K562 (cell line): ENCODE measurements around the gene INSR. TPM values are rescaled to one million over a fixed set of nuclear protein-coding genes. Genes with fewer than 3 reads are reported as not detected.

Source experiments
- ATAC-seq: fragments of 200-7000 bp; cut with Tn5 transposase; 3 replicates; pipeline ENCODE4 v1.9.1; 2020; ENCODE audit warnings: moderate library complexity
- BruUV-seq: library from RNA; stranded (reverse); fragments of 400-500 nt; replicated peaks from 2 replicates; lab custom pipeline; 2021; lab: Mats Ljungman, UMichigan
- CTCF ChIA-PET: fragments of 300-600 bp; formaldehyde crosslinking; extraction: SDS; loops from one replicate; lab custom pipeline; 2021; ENCODE audit warnings: low intra/inter-chr PET ratio; lab: Yijun Ruan, JAX
- POLR2A ChIA-PET: fragments of 300-600, 350-650 bp; sonication (Branson Sonifier 250); formaldehyde crosslinking; extraction: SDS; loops from one replicate; lab custom pipeline; 2021; ENCODE audit warnings: antibody characterized with exemption, inconsistent platforms; lab: Yijun Ruan, JAX
- DNase-seq, 4 experiments: peaks; one replicate each; pipeline versions ENCODE4 v3.0.0 to v3.0.0-alpha.2; 2011 to 2018; ENCODE audit warnings: low spot score in 3 of 4, mixed read lengths in 3 of 4; ENCODE audit errors: extremely low read depth in 1 of 4
- FAIRE-seq: peaks from 2 replicates; lab custom pipeline; 2011; peaks lifted over from hg19 to GRCh38; lab: Jason Lieb, UNC
- H2AFZ ChIP-seq: 2 replicates; pipeline ENCODE4 v1.6.0; 2011; ENCODE audit warnings: low read depth, low read length, control low read depth, inconsistent platforms
- H3K27ac ChIP-seq: fragments of 200-600 bp; 3 replicates; pipeline ENCODE4 v1.8.0; 2011; ENCODE audit warnings: low read depth, mild to moderate bottlenecking, control low read depth, inconsistent platforms, low read length, moderate library complexity, mixed read lengths; ENCODE audit errors: extremely low read depth
- H3K27me3 ChIP-seq, 2 experiments: fragments of 300-600 bp in 1 of 2; 2 replicates in 1 of 2; 3 replicates in 1 of 2; pipeline versions ENCODE4 v1.6.0 to v1.8.0; 2011; ENCODE audit warnings: inconsistent platforms in 2 of 2, low read length in 2 of 2, mild to moderate bottlenecking in 1 of 2, mixed read lengths in 1 of 2, moderate library complexity in 1 of 2; ENCODE audit not compliant: control insufficient read depth in 2 of 2, insufficient read depth in 2 of 2
- H3K36me3 ChIP-seq: fragments of 300-600 bp; 3 replicates; pipeline ENCODE4 v1.8.0; 2011; ENCODE audit warnings: mild to moderate bottlenecking, low read length, inconsistent platforms; ENCODE audit not compliant: control insufficient read depth, insufficient read depth
- H3K4me1 ChIP-seq, 2 experiments: fragments of 200-600 bp in 1 of 2; replicated peaks in 1 of 2; 2 replicates in 1 of 2; 3 replicates in 1 of 2; pipeline versions ENCODE4 v1.5.1 to v1.8.0; 2011; ENCODE audit warnings: inconsistent platforms in 2 of 2, low read length in 2 of 2, mild to moderate bottlenecking in 1 of 2, mixed read lengths in 1 of 2, moderate library complexity in 1 of 2; ENCODE audit not compliant: control insufficient read depth in 2 of 2, insufficient read depth in 2 of 2
- H3K4me2 ChIP-seq: 2 replicates; pipeline ENCODE4 v1.6.1; 2011; ENCODE audit warnings: low read length, control low read depth, inconsistent platforms, mixed read lengths; ENCODE audit not compliant: insufficient read depth
- H3K4me3 ChIP-seq: fragments of 200-600 bp; sonication (generic), shearing (Covaris generic); 2 replicates; pipeline ENCODE4 v1.5.1; 2016; ENCODE audit warnings: control low read depth, inconsistent platforms
- H3K79me2 ChIP-seq: fragments of 200-600 bp; 3 replicates; pipeline ENCODE4 v1.8.0; 2011; ENCODE audit warnings: low read length, inconsistent platforms; ENCODE audit not compliant: control insufficient read depth, insufficient read depth
- H3K9ac ChIP-seq, 2 experiments: 2 replicates each; pipeline versions ENCODE4 v1.6.0 to v1.6.1; 2011; ENCODE audit warnings: low read depth in 2 of 2, low read length in 2 of 2, control low read depth in 1 of 2, inconsistent platforms in 1 of 2, mild to moderate bottlenecking in 1 of 2, mixed read lengths in 1 of 2; ENCODE audit not compliant: insufficient read depth in 1 of 2
- H3K9me1 ChIP-seq: one replicate; pipeline ENCODE4 v1.6.0; 2011; ENCODE audit warnings: inconsistent platforms, mild to moderate bottlenecking, low read length, moderate library complexity; ENCODE audit not compliant: control insufficient read depth, insufficient read depth
- H3K9me3 ChIP-seq: replicated peaks from 2 replicates; pipeline ENCODE4 v1.5.1; 2011; ENCODE audit warnings: low read depth, low read length, inconsistent platforms; ENCODE audit not compliant: control insufficient read depth, insufficient read depth
- H4K20me1 ChIP-seq: replicated peaks from 2 replicates; pipeline ENCODE4 v1.6.1; 2011; ENCODE audit warnings: low read length, inconsistent platforms, mixed read lengths; ENCODE audit not compliant: control insufficient read depth, insufficient read depth
- DLX4 ChIP-seq: fragments of 250-450 bp; sonication (Bioruptor Pico); IDR thresholded peaks from 2 replicates; pipeline ENCODE4 v1.6.1; 2021; ENCODE audit warnings: mild to moderate bottlenecking
- HINFP ChIP-seq: fragments of 450-650 bp; conservative IDR thresholded peaks from 2 replicates; pipeline ENCODE4 v1.6.1; 2016; ENCODE audit warnings: missing genetic modification characterization, low read depth, mild to moderate bottlenecking, control low read depth, missing compliant biosample characterization
- JUN ChIP-seq, 2 experiments: sonication (generic) in 1 of 2; formaldehyde crosslinking in 1 of 2; IDR thresholded peaks; 2 replicates each; pipeline versions ENCODE4 v1.6.1 to v1.8.0; 2012 to 2022; ENCODE audit warnings: borderline replicate concordance in 2 of 2, mild to moderate bottlenecking in 2 of 2, improper control_type of control experiment in 1 of 2, low read depth in 1 of 2, low read length in 1 of 2, missing genetic modification reagents in 1 of 2
- KAT8 ChIP-seq: fragments of 450-650 bp; IDR thresholded peaks from 2 replicates; pipeline ENCODE4 v1.6.1; 2016; ENCODE audit warnings: low read depth, mild to moderate bottlenecking
- LEF1 ChIP-seq: fragments of 450-650 bp; IDR thresholded peaks from 2 replicates; pipeline ENCODE4 v1.6.1; 2016; ENCODE audit warnings: mild to moderate bottlenecking
- MIER1 ChIP-seq: fragments of 450-650 bp; IDR thresholded peaks from 2 replicates; pipeline ENCODE4 v1.6.1; 2016; ENCODE audit warnings: antibody characterized with exemption, mild to moderate bottlenecking, low read depth
- PATZ1 ChIP-seq: fragments of 250-450 bp; sonication (Bioruptor Pico); IDR thresholded peaks from 2 replicates; pipeline ENCODE4 v1.5.0; 2020; ENCODE audit warnings: mild to moderate bottlenecking, borderline replicate concordance
- POLR2AphosphoS5 ChIP-seq: IDR thresholded peaks from 2 replicates; pipeline ENCODE4 v1.6.1; 2011; ENCODE audit warnings: mild to moderate bottlenecking, low read depth, low read length, moderate library complexity; ENCODE audit not compliant: control insufficient read depth, insufficient read depth
- RBM25 ChIP-seq: fragments of 200-400 bp; formaldehyde crosslinking; IDR thresholded peaks from 2 replicates; pipeline ENCODE4 v1.6.1; 2018; ENCODE audit warnings: low read length, low read depth, moderate library complexity; ENCODE audit not compliant: severe bottlenecking
- SREBF1 ChIP-seq: fragments of 150-350 bp; IDR thresholded peaks from 2 replicates; pipeline ENCODE4 v1.6.1; 2014; ENCODE audit warnings: antibody characterized with exemption, low read depth, low read length, borderline replicate concordance
- SREBF2 ChIP-seq: sonication (generic); formaldehyde crosslinking; IDR thresholded peaks from 2 replicates; pipeline ENCODE4 v1.4.0; 2020; ENCODE audit warnings: mild to moderate bottlenecking, missing genetic modification reagents
- THRAP3 ChIP-seq: fragments of 450-650 bp; IDR thresholded peaks from 2 replicates; pipeline ENCODE4 v1.6.1; 2016; ENCODE audit warnings: mild to moderate bottlenecking, inconsistent platforms, borderline replicate concordance
- ZNF146 ChIP-seq: IDR thresholded peaks from one replicate; pipeline ENCODE4 v1.6.1; 2018; ENCODE audit warnings: missing compliant biosample characterization; ENCODE audit not compliant: unreplicated experiment
- ZNF263 ChIP-seq: sonication (generic); formaldehyde crosslinking; IDR thresholded peaks from 2 replicates; pipeline ENCODE4 v1.8.0; 2022; ENCODE audit warnings: mild to moderate bottlenecking, missing genetic modification reagents, borderline replicate concordance
- ZNF354B ChIP-seq: fragments of 250-450 bp; sonication (Bioruptor Pico); IDR thresholded peaks from 2 replicates; pipeline ENCODE4 v1.4.0; 2020
- ZNF507 ChIP-seq: conservative IDR thresholded peaks from 2 replicates; pipeline ENCODE4 v1.6.1; 2017; ENCODE audit warnings: missing genetic modification characterization, missing compliant biosample characterization
- WGBS: fragments of 100-300 bp; shearing (Covaris generic); methylation state at CpG from one replicate; pipeline ENCODE4 v1.1.6; 2016; ENCODE audit warnings: low coverage, mixed read lengths; ENCODE audit not compliant: insufficient coverage; ENCODE audit errors: missing lambda C conversion rate; 5-methylcytosine and 5-hydroxymethylcytosine counted together
- in situ Hi-C: fragments of 300-500 bp; cut with MboI; formaldehyde crosslinking; loops from 4 replicates; pipeline ENCODE4 v1.15.0; 2018; ENCODE audit warnings: inconsistent platforms, mixed read lengths
- intact Hi-C: fragments of 100-400 bp; cut with micrococcal nuclease; formaldehyde crosslinking; loops from 2 replicates; pipeline ENCODE4 v1.14.2; 2022
- polyA plus RNA-seq, 8 experiments: library from polyadenylated mRNA; depleted of rRNA in 4 of 8; stranded (reverse) in 5 of 8; unstranded in 3 of 8; fragments of >200 nt; fragmentation: Nextera tagmentation in 2 of 8; fragmentation: Illumina TruSeq in 1 of 8; extraction: Ambion mirVana in 2 of 8; extraction: Trizol in 1 of 8; gene quantifications; 2 replicates each; pipeline versions ENCODE4 v1.2.1 to v1.2.3, GENCODE V29; 2011 to 2014; ENCODE audit warnings: inconsistent platforms in 1 of 8, missing spikeins in 1 of 8
- total RNA-seq, 7 experiments: library from RNA; depleted of rRNA in 6 of 7; stranded (reverse); fragments of >200 nt in 6 of 7; fragmentation: Illumina TruSeq in 2 of 7; extraction: Trizol in 2 of 7; gene quantifications; 2 replicates each; pipeline versions ENCODE4 v1.2.1 to v1.2.3, GENCODE V29; 2011 to 2021; ENCODE audit warnings: low replicate concordance in 1 of 7

INSR gene
- total and polyA plus RNA-seq, 9 of the 15 experiments (the other 6 are each of a cell fraction or from before 2014, with no cell fraction given) = 0.04 to 0.88 (median 0.41) TPM

GRCh38 chr19:7318176-7318575, 24.0 kb upstream of the INSR start:
- Histone ChIP-seq H3K4me3 (no peak overlapping the region), H3K9me1 (no peaks in the 10 kb centered on the region), H3K4me2 (no peak overlapping the region), H3K27me3 (peaks cover 3 to 33% of the 10 kb centered on the region in 2 experiments; a peak in 3 of 5 replicates), H3K27ac (no peak overlapping the region), H3K79me2 (no peaks in the 10 kb centered on the region), H2AFZ (no peak overlapping the region), H3K36me3 (no peaks in the 10 kb centered on the region), H3K9ac (no peak overlapping the region), H3K9me3 (no peaks in the 10 kb centered on the region), H3K4me1 (no peaks in the 10 kb centered on the region; a peak in 2 of 5 replicates), H4K20me1 (no peaks in the 10 kb centered on the region)
- in situ Hi-C loops = no loop called here
- intact Hi-C loops = no loop called here
- ChIA-PET CTCF (interaction anchor here (0.6 kb wide), 1 partner anchor 1868 kb away, joined by 3 read pairs; no protein-coding TSS in a partner anchor), POLR2A (interaction anchor here (0.6 kb wide), 1 partner anchor 15 kb away, joined by 3 read pairs; no protein-coding TSS in a partner anchor)
- ATAC-seq (no peak), FAIRE-seq (no peak), DNase-seq (no peak)
- no TSS peak for BruUV-seq
- 6% methylated on average over 2 of the region's 2 CpGs for WGBS
- no peak for TF ChIP-seq ZNF263 (CRISPR knock-in tag)
- TF ChIP-seq DLX4 (CRISPR knock-in tag) = no peak
- TF ChIP-seq ZNF354B (CRISPR knock-in tag) = no peak
- TF ChIP-seq ZNF146 = peak; percentile 20
- no peak for TF ChIP-seq LEF1
- TF ChIP-seq SREBF1 = no peak
- peak; percentile 37 for TF ChIP-seq RBM25
- no peak for TF ChIP-seq MIER1
- TF ChIP-seq HINFP (tag) = no peak
- TF ChIP-seq POLR2AphosphoS5 = no peak
- TF ChIP-seq JUN (IDR thresholded peaks at IDR 0.05; ENCODE audit: borderline replicate concordance, low read depth, low read length) = no peak
- no peak for TF ChIP-seq JUN (CRISPR knock-in tag; IDR thresholded peaks at IDR 0.05; ENCODE audit: borderline replicate concordance)
- TF ChIP-seq SREBF2 (CRISPR knock-in tag) = no peak
- no peak for TF ChIP-seq ZNF507 (tag)
- TF ChIP-seq KAT8 = no peak
- no peak for TF ChIP-seq PATZ1 (CRISPR knock-in tag)
- no peak for TF ChIP-seq THRAP3
